Fibroblast of pulmonary artery (primary cell): ENCODE results near the gene HSD11B1.

ENCODE experiments used
- DNase-seq: peaks from one replicate; pipeline ENCODE4 v3.0.0-alpha.2; 2010; ENCODE audit warnings: low read depth
- H3K4me3 ChIP-seq: replicated peaks from 2 replicates; pipeline ENCODE4 v1.5.1; 2011; ENCODE audit warnings: low read depth, mild to moderate bottlenecking, control low read depth, low read length, moderate library complexity
- CTCF ChIP-seq: IDR thresholded peaks from 2 replicates; pipeline ENCODE4 v1.5.1; 2011; ENCODE audit warnings: mild to moderate bottlenecking, control low read depth, low read length, inconsistent platforms; ENCODE audit errors: missing control alignments

The HSD11B1 gene

GRCh38 chr1:209704584-209704983 lies at the start of gene HSD11B1:
Gene HSD11B1, plus strand, starts transcription at chr1:209704846. Its CDS starts 97 bp downstream, at chr1:209704943.
- no peak for TF ChIP-seq CTCF
- peak; percentile 99 for DNase-seq
- peak within 1 kb of the TSS; percentile 49 for H3K4me3 ChIP-seq

DNA sequence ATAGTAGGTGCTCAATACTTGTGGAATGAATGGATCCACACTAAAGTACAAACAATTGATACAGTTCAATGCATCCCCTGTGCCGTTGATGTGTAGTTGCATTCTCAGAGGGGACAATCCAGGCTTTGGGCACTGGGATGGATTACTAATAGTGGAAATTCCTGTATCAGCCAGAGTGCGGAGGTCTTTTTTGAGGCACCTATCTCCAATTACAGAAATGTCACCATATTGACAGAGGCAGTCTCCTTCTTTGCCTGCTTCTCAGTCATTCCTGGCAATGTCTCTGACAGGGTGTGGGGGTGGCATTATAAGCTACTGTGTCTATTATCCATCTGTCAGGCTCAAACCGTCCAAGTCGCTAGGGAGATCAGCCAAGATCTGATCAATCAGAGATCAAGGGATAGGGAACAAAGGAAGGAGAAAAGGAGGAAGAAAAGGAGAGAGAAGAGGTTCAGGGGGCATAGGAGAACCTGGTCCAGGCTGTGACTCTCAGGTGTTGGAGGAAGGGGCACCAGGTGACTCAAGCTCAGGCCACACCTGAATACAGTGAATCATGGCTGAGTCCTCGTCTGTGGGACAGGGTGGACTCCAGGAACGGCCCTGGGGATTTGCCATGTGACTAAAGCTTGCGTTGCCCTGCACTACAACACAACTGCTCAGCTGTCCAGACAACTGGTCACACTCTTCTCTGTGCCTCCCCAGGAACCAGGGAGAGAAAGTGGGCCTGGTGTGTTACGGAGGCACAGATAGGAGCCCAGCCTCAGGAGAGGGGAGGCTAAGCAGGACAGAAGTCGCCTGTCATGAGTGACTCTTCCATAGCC lies 49.0 kb upstream of the HSD11B1 start:
- DNase-seq = no peak
- no peak for TF ChIP-seq CTCF
- no peak overlapping the region for H3K4me3 ChIP-seq

DNA sequence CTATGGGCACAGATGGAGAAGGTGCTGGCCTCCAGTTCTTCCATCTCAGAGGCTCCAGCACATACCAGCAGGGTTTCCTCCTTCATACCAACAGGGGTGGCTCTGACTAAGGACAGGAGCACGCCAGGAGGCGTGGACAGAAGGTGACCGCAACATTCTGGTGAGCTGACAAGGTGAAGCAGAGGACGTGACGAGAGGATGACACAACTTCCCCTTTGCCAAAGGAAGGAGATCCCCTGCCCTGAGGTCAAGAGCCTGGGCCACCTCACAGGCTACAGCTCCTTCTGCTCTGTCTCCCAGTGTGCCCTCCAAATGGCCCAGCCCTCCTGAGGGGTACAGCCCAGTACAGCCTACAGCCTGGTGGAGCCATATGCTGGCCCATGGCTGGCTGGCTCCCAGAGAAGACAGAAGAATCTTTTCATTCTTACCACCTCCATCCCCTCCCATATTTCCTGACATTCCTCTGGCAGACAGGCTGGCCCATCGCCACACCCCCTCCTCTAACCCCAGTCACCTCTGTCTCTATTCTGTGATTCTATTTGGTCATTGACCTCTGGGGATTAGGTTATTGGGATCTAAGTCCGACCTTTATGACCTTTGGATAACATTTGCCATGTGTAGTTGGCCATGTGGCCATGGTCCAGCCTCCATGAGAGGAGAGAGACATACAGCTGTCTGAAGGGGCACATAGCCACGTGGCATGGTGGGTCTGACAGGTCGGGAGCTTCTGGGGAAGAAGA lies 47.3 kb upstream of the HSD11B1 start:
- DNase-seq = no peak
- TF ChIP-seq CTCF = no peak
- no peak overlapping the region for H3K4me3 ChIP-seq

GRCh38 chr1:209657918-209658317 lies 46.7 kb upstream of the HSD11B1 start:
- DNase-seq = no peak
- no peak overlapping the region for H3K4me3 ChIP-seq
- TF ChIP-seq CTCF = no peak

- H3K4me3 ChIP-seq = no peak overlapping the region
- peak; percentile 48 for DNase-seq
- TF ChIP-seq CTCF = no peak
These were observed 44.7 kb upstream of the HSD11B1 start for GRCh38 chr1:209659909-209660308.

GRCh38 chr1:209661071-209661470 lies 43.6 kb upstream of the HSD11B1 start:
- no peak overlapping the region for H3K4me3 ChIP-seq
- DNase-seq = no peak
- no peak for TF ChIP-seq CTCF
